ENCODE measurements around the gene ACKR2.

Gene ACKR2

DNA sequence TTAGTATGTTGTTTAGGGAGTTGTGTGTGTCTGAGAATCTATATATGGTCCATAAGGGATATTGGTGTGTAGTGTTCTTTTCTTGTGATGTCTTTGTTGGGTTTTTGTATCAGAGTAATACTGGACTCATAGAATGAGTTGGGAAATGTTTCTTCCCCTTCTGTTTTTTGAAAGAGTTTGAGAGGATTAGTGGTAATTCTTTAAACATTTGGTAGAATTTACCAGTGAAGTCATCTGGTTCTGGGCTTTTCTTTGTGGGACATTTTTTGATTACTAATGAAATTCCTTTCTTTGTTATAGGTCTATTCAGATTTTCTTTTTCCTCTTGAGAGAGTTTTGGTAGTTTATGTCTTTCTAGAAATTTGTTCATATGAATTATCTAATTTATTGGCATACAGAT is 16.9 kb downstream of the ACKR2 start:
- Histone ChIP-seq H3K4me3 (no peak overlapping the region), H3K27ac (peak overlapping the region in 1 of 21 experiments; percentile 12)

DNA sequence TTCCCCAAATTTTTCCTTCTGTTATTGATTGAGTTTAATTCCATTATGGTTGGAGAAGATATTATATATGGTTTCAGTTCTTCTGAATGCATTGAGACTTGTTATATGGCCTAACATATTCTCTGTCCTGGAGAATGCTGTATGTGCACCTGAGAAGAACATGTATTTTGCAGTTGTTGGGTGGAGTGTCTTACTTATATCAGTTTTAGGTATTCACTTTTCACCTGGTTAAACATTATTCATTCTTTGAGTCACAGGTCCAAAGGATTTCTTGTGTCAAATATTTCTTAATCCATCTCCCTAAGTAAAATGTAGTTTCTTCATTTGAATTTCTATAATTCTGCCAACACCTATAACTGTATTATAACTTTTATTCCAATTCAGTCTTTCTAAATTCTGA is 17.8 kb downstream of the ACKR2 start:
- Histone ChIP-seq H3K27ac (peak overlapping the region in 2 of 21 experiments; percentile 1 to 22), H3K4me3 (no peak overlapping the region)

DNA sequence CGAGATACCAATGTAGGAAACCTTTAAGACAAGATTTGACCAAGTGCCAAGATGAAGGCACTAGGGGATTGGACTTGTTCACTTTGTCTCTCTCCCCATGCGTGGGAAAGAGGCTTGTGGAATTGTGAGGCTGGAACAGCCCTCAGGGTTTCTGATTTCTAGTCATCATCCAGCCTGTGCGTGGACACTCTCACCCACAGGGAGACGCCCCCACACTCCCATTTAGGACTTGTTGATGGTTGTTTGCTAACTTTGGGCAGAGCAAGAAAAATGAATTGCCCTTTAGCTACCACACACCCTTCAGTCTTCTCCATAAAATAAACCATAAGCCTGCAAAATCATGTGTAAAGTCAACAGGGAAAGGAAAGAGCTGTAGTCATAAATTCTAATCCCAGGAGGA is 18.4 kb downstream of the ACKR2 start:
- peak overlapping the region in 2 of 21 experiments; percentile 1 to 22 for H3K27ac ChIP-seq
- no peak overlapping the region for H3K4me3 ChIP-seq

DNA sequence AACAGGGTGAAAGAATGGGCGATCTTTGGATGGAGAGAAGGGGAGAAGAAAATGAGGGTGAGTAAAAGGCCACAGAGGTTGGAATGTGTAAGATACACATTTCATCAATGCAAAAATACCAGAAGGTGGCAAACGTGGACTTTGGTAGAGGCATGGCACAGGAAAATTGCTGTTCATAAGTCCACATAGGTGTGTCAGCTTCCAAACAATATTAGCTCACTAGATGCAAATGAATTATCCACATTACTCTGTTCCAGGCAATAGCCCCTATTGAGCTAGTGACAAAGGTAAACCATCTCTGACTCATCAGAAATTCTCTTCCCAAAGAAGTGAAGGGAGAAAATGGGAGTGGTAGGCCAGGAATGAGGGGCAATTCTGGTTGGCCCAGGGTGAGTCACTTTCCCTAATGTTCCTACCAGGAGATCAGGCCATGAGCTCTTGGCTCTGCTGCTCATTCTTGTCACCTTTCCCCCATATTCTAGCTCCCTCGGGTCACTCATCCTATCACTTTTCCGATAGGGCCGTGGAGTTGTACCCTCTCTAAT is 19.9 kb downstream of the ACKR2 start:
- Histone ChIP-seq H3K4me3 (no peak overlapping the region), H3K27ac (peak overlapping the region in 1 of 21 experiments; percentile 12)

DNA sequence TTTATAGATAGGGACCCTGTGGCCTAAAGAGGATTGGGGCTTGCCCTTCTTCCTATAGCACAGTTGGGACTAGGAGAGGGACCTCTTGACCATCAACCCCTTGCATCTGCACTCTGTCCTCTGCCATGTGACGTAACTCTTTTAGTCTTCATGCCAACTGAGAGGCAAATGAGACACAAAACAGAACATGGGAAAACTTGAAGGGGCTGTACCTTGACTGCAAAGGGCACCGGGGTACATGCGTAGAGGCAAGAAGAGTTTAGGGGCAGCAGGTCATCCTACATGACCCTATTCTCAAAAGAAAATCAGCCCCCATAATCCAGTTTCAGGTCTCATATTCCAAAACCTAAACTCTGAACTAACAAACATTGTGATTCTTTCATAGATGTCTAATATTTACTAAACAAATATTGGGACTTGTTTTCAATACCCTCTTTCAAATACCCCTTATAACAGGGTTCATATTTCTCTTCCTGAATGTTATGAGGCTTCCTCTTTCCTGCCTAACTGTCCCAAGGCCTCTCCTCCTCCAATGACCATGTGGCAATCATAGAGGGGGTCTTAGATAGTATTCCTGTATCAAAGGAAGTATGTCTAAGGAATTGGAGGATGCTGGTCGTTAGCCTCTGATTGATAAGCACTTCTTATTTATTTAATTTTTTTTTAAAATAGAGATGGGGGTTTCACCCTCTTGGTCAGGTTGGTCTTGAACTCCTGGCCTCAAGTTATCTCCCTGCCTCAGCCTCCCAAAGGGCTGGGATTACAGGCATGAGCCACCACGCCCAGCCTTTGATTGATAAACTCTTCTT is 20.6 kb downstream of the ACKR2 start:
- Histone ChIP-seq H3K4me3 (no peak overlapping the region), H3K27ac (peak overlapping the region in 1 of 21 experiments; percentile 12)

DNA sequence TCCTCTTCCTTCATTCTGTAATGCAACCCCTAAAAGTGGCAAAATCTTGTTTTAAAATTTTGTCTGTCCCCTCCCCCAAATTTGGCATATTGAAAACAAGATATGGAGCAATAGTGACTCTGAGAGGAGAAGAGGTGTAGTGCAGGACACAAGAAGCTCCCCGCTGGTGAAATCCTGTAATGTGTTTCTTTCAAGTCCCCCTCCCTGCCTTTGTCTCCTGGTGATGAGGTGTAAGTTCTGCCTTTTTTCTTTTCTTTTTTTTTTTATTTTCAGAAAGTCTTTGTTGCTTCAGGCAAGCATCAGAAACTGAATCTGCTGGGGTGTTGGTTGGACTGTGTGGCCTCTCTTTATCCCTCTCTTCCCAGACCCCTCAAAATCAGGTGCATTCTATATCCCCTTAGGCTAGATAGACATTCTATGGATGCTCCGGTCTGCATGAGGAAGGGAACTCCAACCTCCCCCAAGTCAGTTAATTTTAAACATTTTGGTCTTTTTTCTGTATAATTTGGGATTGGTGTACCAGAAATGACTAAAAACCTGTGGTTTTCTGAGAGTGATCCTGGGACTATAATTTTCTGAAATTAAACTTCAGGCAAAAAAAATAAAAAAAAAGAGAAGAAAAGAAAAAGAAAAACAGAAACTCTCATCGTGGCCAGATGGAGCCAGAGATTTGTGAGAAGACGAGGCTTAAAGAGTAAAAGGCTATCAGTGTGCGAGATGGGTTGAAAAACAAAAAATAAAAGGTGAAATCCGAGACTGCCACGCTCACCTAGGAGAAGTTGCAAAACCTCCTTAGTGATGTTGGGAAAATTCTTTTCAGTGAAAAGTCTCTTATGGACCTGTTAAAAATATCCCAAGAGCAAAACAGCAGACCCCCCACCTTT is 21.4 kb downstream of the ACKR2 start:
- no peak overlapping the region for H3K27ac ChIP-seq
- no peak overlapping the region for H3K4me3 ChIP-seq

DNA sequence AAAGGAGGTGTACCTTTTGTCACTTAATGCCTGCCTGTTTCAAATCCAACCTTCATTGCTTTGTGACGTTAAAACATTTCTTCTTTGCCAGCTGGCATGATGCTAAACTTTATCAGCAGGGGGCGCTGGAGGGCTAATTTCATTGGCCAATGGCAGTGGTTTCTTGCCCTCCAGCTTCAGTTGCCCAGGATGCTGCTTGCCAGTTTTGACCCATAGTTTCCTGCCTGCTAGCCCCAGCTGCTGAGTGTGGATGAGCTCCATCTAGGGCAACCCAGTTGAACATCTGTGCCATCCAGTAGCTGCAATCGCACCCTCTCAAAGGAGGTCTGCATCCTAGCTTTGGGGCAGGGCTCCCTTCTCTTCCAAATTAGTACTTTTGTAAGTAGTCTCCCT is 22.1 kb downstream of the ACKR2 start:
- no peak overlapping the region for H3K4me3 ChIP-seq
- H3K27ac ChIP-seq, result no peak overlapping the region

DNA sequence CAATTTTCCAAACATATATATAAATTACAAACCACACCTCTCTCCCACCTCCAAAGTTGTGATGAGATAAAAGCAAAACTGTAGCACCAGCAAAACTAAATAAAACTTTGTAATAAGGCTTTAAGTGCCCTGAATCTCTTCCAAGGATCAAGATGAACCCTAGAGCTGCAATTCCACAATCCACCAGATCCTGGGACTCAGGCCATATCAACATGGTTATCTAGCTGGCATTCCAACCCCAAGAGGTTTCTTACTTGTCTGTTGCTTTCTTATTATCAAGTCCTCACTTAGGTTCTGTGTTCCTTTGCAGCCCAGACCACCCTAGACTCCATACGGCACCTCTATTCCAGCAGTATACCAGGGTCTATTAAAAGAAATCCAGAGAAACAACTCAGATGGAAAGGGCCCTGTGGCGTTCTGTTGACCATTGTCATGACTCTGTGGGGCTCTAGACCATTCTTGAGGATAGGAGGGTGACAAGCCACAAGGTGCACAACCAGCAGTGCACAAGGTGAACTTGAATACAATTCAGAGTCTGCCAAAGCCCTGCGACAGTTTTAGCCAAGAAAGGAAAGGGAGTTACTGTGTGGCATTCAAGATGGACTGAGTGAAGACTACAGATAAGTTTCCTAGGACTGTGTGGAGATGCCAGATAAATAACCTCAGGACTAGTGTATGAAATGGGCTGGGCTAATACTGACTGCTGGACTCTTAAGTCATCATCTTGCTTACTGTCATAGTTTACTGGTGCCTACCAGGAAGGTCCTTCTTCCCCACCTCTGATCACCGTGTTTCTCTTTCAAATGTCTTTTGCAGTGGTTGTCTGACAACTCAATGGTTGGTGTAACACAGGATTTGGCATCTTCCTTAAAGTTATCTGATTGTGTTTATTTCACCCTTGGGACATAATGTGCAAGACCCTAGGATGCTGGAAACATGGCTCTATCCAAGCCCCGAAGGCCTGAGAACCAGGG is 27.2 kb downstream of the ACKR2 start:
- H3K4me3 ChIP-seq, result no peak overlapping the region
- H3K27ac ChIP-seq, result no peak overlapping the region

DNA sequence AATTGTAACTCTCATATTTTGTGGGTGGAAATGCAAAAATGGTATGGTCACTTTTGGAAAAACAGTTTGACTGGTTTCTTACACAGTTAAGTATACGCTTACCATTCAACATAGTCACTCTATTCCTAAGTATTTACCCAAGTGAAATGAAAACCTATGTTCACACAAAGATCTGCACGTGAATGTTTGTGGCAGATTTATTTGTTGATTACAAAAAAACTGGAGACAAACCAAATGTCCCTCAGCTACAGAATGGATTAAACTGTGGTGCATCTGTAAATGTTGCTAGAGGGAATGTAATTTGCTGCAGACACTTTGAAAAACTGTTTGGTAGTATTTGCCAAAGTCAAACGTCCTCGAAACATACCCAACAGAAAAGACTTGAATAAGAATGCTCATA is 29.3 kb downstream of the ACKR2 start:
- H3K27ac ChIP-seq, result no peak overlapping the region
- H3K4me3 ChIP-seq, result no peak overlapping the region

DNA sequence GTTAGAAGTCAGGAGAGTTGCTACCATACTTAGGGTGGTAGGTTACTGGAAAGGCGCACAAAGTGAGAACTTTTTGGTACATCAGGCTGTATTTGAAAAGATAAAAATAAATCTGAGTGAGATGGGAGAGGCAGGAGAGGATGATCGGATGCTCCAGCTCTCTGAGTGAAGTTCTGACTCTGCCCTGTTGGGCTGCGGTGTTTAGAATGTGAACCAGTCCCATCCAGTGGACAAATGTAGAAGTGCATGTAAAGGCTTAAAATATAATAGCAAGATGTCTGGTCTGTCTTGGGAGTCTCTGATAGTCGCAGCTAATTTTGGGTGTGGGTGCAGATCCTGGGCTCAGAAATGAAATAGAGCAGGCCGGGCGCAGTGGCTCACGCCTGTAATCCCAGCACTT is 30.4 kb downstream of the ACKR2 start:
- Histone ChIP-seq H3K27ac (no peak overlapping the region), H3K4me3 (no peak overlapping the region)

DNA sequence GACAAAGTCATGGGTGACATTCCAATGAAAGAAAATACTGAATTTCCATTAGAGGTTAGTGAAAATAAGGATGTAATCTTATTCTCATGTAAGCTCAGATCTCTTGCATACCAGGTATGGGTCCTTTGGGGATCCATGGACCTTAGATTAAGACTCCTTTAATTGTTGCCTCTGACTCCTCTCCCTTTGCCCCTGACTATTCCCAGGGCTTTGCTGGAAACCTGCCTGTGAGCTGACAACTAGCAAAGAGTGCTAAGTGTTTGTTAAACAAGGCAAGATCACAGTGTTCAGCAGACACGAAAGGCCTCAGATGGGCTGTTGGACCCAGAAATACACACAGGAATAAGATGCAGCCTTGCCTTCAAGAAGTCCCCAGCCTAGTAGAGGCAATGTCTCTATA is 32.1 kb downstream of the ACKR2 start:
- Histone ChIP-seq H3K4me3 (no peak overlapping the region), H3K27ac (peak overlapping the region in 3 of 21 experiments; percentile 16 to 46 (median 30))

DNA sequence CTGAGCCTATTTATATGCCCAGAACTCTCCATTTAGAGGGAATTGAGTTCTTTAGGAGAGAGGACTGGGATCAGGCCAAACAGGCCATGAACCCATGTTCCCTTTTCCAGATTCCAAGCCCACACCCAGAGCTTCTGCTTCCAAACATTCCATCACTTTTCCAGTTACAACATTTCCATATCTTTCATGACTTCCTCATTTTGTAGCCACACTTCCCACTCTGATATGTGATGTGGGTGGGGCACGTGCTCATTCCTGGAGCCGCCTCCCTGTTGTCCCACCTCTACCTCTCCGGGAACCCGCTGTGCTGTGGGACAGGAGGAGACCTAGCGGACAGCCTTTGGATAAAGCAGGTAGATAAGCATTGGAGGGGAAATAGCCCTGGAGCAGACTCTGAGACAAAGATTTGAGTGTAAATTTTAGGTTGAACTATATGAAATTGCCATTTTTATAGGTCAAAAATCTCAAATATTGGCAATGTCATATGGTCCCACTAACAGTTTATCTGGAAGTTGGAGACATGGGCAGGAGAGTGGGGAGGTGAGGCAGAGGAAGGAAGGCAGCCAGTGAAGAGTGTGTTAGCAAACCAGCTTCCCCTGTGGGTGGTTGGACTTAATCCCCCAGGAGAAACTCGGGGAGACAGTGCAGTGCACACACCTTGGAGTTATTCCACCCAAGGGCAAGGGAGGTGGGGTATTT is 34.6 kb downstream of the ACKR2 start:
- Histone ChIP-seq H3K4me3 (no peak overlapping the region), H3K27ac (peak overlapping the region in 8 of 21 experiments; percentile 44 to 92 (median 64))

DNA sequence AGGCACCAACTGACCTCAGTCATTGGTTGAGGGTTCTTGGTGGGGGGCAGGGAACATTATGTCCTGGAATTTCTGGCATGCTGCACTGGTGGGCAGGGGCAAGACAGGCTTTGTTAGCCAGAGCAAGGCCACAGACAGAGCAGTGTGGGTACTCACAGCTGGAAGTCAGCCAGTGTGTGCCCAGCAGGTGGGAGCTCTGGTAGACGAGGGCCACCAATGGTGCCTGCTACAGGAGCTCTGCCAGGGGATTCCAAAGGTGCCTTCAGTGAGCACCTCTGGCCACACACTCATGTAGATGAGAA is 35.1 kb downstream of the ACKR2 start:
- peak overlapping the region in 8 of 21 experiments; percentile 44 to 92 (median 64) for H3K27ac ChIP-seq
- H3K4me3 ChIP-seq, result no peak overlapping the region

DNA sequence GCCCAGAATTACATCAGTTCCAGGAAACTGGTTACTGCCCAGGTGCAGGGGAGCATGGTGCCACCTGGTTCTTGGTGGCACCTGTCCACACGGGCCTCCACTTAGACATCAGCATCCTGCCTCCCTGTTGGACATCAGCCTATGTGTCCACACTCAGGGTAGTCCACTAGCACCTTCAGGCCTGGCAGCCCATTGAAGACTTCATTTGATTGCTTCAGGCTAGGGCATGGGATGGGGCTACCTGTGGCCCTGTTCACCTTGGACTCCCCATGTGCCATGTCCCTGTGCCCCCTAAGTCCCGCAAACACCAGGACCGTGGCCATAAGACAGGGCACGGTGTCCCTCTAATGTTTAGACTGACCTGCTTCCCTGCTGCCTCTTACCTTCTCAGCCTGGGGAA is 35.6 kb downstream of the ACKR2 start:
- peak overlapping the region in 8 of 21 experiments; percentile 44 to 92 (median 64) for H3K27ac ChIP-seq

DNA sequence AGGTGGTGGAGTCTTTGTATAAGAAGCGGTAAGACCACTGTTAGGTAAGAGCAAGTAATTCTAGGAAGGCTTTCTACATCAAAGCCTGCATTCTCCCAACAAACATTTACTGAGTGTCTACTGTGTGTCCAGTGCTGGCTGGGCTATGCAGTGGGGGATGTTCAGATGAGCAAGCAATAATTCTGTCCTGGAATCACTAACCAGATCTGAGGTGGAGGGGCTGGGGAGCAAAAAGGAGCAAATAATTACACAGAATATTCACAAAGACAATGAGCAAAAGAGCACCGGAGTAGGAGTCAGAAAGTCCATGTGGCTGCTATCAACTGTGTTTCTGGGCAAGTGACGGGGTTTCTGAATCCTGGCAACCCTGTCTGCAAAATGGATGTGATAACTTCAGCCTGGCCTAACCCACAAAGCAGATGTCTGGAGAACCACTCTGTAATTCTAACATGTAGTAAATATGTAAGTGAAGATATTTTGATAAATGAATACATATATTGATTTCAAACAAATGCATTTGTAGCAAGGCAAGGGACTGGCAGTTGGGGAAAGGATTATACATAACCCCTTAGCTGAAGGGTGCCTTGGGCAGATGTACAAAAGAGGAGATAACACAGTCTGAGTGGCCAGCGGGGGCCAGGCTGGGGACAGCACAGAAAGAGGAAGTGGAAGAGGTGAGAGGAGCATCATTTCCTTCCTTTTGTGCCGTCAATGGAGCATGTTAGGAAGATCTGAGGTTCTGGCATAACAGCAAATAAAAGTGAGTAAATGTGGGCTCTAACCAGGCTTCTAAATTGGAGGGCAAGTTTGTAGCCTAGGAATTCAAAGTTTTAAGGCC is 37.7 kb downstream of the ACKR2 start:
- peak overlapping the region in 16 of 21 experiments; percentile 11 to 92 (median 68) for H3K27ac ChIP-seq

More for the DNA sequence above, 35.6 kb downstream of the ACKR2 start:
- no peak overlapping the region for H3K4me3 ChIP-seq

DNA sequence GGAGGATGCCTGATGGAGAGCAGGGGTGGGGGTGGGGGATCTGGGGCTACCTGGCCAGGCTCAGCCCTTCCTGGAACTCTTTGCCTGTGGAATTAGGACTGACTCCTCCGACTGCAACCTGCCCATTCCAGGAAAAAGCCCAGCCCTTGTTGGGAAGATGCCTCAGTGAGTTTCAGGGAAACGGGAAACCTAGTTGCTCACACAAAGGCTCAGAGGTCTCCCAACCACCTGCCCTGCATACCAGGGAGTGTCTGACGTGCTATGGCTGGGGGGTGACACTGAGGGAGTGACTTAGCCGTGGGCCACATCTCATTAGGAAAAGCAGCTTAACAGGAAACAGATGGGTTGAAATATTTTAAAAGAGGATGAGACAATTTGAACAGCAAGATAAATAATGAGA is 38.5 kb downstream of the ACKR2 start:
- peak overlapping the region in 13 of 21 experiments; percentile 30 to 92 (median 73) for H3K27ac ChIP-seq
- no peak overlapping the region for H3K4me3 ChIP-seq

More for the DNA sequence above, 37.7 kb downstream of the ACKR2 start:
- no peak overlapping the region for H3K4me3 ChIP-seq

DNA sequence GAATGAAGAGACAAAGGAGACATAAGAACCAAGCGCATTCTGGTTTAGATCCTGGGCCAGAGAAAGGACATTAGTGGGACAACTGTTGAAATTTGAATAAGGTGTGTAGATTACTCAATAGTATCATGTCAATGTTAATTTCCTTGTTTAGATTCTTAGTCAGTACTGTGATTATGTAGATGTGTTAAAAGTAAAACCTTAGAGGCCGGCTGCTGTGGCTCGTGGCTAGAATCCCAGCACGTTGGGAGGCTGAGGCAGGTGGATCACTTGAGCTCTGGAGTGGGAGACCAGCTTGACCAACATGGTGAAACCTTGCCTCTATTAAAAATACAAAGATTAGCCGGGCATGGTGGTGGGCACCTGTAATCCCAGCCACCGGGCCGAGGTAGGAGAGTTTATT is 39.8 kb downstream of the ACKR2 start:
- Histone ChIP-seq H3K4me3 (no peak overlapping the region), H3K27ac (peak overlapping the region in 3 of 21 experiments; percentile 25 to 62 (median 57))

DNA sequence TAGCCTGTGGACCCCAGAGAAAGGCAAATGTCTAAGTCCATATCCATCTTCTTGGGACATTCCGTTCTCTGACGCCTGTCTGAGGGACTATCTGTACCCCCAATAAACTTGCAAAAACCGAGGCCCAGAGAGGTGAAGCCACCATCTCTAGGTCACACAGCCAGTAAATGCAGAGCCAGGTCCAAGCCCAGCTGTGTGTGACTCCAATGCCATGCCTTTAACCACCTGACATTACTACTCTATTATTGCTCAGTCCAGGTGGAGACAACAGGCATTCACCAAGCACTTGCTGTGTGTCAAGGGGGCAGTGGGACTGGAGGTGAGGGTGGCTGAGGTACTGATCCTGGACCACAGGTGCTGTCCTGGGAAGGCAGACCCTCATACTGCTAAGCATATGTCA is 41.0 kb downstream of the ACKR2 start:
- H3K4me3 ChIP-seq, result no peak overlapping the region
- peak overlapping the region in 3 of 21 experiments; percentile 28 to 64 (median 57) for H3K27ac ChIP-seq

Measured in skin epidermis (tissue), 12 donors.